Inferior parietal cortex (tissue), 1 donor: Measurements from ENCODE around the gene RHBDF2.

ENCODE experiments used
- DNase-seq: peaks from one replicate; pipeline ENCODE4 v3.0.0-alpha.2; 2016; ENCODE audit errors: extremely low spot score

The RHBDF2 gene

DNA sequence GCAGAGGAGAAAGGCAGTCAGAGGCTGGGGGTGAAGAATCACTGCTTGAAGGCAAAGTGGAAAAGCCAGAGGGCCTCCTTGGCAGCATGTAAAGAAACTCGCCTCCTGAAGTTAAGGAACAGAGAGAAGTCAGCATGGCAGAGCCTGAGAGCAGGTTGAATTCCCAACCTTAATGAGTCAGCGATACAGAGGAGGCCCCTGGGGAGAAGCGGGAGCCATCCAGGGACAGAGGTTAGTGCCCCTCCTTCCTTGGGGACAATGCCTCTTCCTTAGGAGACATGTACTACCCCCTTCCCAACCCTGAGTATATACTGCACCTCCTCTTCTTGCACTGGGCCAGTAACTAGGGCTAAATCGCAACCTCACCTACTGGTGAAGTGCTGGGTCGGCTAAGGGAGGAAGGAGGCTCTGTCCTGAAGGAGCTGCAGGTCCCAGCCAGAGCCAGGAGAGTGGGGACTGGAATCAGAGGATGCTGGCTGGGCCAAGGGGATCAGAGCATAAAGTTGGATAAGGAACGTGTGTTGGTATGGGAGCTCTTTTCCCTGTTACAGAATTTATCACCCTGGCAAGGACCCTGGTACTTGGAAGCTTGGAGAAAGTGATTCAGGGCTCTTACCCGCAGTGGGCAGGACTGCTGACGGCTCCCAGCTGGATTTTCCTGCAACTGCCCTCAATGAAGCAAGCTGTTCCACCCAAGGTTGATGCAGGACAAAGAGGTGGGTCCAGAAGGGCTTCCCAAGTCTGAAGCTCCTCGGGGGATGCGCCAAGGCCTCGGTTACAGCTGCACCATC is 39.3 kb downstream of the RHBDF2 start:
- DNase-seq: no peak

DNA sequence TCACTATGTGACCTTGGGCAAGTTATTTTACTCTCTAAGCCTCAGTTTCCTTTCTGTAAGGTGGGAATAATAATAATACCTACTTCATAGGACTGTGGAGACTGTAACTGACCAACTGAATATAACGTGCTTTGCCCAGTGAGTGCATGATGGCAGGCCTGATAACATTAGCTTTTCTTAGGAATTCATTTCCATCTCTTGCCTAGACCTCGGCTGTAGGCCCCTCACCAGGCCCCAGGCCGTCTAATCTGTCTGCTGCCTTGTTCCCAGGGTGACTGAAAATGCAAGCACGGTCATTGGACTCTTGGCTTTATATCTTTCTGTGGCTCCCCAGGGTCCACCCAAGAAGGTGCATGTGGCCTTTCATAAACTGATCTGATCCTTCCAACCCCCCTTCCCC is 41.5 kb downstream of the RHBDF2 start:
- no peak for DNase-seq

DNA sequence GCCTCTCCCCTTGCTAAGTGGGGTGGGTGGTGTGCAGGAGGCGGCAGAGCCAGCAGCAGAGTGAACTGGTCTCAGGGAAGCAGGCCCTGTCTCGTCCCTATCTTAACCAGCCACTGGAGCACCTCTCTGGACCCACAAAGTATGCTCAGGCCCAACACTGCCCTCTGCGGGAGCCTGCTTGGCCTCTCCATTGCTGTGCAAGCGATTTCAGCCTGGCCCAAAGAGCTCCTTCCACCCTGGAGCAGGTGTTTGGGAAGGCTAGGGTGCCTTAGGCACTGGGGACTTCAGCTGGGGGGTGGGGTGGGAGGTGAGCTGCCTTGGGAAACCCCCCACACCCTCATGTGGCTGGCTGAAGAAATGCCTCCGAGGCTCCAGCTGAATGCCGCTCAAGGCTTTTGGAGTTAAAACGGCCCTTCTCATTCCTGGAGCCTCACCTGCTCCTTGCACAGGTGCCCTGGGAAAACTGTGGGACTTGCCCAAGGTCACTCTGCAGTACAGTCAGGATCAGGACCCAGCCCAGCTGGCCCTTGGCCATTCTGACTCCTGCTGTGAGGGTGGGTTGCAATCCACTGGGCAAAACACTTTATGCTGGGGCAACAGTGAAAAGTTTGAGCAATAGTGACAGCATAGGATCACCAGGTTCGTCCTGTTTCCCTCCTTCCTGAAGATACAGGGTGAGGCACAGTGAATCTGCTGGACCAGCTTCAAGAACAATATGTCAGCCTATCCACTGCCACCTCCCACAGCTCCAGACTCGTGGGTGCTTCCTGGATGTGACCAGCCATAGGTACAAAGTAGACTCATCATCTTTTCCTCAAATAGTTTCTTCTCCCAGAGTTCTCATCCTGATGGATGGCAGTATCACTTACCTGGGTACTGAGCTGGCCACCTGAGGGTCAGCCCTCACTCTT is 42.4 kb downstream of the RHBDF2 start:
- DNase-seq: no peak

DNA sequence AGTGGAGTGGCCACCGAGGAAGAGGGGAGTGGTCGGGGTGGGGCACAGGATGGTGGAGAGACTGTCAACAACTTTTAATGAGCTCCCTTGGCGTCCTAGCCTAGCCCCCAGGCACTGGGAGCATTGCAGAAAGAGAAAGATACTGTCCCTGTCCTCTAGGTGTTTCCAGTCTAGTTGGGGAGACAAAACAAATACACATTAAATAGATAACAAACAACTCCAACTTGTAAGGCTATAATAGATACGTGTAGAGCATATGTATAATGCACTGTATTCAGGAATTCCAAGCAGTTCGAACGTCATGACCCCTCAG is 47.8 kb downstream of the RHBDF2 start:
- DNase-seq: no peak

DNA sequence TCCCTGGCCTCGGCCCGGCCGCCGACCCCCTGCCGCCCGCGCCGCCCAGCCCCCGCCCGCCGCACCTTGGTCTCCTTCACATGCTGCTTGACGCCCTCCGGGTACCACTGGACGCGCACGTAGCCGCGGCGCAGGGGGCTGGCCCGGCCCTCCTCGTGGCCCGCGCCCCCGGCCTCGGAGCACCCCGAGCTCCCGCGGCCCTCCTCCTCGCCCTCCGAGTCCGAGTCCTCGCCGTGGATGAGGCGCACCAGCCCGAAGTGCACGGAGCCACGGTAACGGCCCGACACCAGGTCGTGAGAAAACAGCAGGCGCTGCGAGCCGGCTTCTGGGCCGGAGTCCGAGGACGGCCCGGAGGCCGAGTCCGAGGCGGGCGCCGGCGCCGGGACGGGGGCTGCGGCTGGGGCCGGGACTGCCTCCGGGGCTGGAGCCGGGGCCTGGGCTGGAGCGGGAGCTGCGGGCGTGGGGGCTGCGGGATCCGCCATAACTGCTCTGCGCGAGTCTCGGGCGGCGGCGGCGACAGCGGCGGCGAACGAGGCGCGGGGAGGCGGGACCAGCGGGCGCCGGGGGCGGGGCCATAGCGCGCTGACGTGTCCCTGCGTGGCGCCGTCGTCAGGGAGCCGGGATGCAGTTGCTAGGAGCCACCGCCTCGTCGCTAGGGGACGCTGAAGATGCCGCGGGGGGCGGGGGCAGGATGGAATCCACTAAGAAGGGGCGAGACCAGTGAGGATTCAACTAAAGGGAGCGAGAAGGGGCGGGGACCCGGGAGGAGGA is 48.4 kb downstream of the RHBDF2 start, which contains the start of gene UBE2O:
UBE2O (minus strand) TSS at position 493 of the 771 bp plus-strand sequence; CDS start at position 482, 11 bp downstream.
- peak; percentile 82 for DNase-seq

DNA sequence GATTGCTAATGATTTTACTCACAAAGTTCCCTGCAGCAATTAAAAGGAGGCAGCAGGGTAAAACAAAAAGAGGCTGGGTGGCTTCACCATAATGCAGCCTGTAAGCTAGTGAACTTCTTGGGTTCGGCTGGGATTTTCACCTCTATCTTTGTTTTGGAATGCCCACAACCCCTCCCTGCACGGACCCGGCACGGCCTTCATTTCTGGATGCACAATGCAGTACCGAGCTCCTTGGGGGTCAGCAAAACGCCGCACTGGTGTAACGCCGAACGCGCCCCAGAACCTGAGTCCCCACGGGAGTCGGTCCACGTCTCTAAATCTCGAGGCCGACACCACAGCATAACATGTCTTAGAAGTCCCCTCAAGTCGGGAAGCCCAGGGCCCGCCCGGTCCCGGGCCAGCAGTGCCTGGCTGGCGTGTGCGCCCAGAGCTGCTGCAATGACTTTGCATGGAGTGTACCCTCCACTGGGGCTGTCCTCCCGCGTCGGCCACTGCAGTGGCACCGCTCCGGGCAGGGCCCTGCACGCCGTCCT is 49.0 kb downstream of the RHBDF2 start:
- DNase-seq: no peak

DNA sequence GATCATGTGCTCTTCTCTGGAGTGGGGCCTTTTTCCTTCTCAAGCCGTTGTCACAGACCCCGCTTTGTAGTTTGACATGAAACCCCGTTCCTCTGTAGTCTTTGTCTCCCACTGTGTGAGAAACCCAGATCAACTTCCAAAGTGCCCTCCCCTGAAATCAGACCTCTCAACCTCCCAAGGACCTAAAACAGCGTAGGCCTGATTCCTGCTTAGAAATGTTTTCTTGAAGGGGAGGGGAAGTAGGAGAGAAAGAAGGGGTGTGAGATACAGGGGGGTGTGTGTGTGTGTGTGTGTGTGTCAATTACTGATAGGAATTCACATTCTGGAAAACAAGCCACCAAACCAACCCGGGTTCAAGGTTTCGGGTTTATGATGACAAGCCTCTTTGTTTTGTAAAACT is 49.7 kb downstream of the RHBDF2 start:
- no peak for DNase-seq

DNA sequence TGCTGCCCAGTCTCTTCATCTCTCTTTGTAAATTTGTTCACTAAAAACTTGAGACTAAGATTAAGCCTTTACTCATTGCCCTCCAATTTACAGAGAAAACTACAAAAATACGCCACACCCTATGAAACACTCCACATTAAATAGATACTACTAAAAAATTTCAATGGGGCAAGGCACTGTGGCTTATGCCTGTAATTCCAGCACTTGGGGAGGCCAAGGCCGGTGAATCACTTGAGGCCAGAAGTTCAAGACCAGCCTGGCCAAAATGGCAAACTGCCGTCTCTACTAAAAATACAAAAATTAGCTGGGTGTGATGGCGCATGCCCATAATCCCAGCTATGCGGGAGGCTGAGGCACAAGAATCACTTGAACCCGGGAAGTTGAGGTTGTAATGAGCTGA is 52.1 kb downstream of the RHBDF2 start:
- DNase-seq: no peak

DNA sequence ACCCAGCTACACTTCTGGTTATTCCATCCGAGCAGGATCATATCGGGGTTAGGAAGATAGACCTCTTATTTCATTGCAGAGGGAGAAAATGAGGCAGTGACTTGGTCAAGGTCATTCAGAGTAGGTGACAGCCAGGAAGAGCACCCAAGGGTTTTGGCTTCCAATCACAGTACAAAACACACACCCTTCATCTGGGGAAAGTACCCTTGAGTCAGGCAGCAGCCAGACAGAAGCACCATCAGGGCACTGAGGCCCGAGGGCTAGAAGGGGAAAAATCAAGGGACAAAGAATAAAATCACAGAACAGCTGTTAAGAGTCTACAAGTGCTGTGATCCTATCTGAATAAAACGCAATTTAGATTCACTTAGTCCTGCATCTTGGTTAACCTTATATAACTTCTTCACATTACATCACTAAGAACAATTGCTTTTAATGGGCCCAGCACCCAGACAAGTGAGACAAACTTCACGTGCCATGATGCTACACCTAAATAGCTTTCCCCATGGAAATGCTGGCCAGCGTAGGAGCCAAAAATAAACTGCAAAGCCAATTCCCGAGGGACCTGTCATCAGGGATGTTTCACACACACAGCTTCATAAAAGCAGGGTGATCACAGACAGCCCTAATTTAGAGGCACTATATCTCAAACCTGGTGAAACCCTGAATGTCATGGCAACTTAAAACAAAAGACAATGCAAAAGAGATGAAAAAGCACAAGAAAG is 53.1 kb downstream of the RHBDF2 start:
- DNase-seq: no peak

DNA sequence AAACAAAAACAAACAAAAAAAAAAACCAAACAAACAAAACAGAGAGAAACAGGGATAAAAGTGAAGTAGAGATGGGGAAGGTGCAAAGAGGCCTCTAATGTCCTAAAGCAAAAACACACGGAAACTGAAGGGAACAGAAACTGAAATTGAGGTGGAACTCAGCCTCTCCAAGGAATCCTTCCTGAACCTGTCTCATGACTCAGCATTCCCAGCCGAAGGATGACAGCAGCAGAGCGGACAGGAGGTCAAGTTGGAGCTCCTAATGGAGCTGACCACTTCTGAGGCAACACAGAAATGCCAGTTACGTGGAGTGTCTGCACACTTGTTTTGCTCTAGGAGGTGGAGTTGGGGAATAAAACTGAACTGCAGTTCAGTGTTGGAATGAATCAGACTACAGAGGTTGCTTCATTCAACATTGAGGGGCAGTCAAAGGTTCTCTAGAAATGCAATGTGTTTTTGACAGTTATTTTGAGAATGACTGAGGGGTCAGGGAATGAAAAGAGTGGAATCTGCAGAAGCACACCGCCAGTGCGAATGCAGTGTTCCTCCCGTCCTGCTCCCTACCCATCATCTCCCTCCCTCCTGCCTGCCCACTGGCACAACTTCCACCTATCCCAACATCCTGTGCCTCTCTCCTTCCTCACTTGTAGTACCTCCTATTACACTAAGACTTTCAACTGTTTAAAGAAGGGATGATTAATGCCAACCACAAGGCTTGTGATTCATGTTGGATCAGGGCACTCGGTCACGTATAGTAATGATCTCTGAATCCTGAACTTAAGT is 54.6 kb downstream of the RHBDF2 start:
- DNase-seq: no peak

DNA sequence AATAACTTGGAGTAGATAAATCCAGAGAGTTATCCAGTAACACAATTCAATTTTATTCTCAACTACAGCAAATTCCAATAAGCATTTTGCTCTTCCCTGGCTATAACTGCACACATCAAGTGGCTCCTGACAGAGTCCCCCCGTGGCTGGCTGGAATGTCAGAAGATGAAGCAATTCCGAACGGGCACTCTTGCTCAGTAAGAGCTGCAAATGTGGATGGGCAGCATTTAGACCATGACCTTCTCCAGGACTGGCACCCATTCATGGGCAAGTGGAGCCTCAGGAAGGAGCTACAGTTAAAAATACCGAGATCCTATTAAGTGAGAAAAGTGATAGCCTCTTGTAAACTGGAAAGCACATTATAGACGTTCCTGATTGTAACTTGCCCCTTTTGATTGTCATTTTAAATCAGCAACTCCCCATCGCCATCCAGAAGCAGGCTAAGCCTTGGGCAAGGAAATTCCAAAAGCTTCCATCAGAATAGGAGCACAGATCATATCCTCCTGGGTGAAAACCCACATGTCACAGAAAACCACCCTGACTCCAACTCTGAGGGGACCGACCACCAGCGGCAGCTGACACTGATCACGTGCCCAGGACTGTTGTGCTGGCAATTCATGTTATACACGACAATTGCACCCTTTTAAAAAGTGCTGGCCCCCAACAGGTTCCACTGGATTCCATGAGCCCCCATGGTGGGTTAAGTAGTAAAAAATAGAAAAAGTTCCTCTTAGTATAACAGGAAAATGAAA is 55.4 kb downstream of the RHBDF2 start:
- DNase-seq: no peak

DNA sequence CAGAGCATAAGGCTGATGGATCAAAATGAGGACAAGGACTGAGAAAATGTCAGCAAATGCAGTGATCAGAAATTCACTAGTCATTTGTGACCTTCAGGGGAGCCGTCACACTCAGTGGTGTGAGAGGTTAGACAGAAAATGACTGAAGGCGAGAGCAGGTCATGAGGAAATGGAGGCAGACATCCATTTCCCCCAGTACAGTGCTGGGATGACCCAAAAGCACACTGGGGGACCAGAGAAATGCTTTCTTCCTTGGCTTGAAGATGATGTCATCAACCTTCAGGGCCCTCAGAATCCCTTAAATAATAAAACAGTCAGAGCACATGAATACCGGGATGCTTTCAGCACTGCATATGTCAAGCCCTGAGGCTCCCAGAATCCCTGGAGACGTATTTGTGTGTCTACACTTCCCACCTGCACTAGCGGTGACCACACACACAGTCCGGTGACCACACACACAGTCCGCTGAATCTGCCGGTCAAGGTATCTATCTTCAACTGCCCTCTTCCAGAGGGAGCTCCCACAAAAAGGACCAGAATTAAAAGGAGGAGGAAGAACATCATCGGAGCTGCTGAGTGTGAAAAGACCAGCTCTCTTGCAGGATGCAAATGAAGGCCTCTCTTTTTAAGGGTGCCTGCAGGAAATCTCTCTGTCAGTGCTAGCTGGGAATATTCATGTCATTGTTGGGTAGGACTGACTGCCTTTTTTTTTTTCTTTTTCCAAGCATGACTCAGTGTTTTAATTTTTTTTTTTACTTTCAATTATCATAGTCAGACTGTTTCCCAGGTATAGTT is 56.5 kb downstream of the RHBDF2 start:
- DNase-seq: no peak

DNA sequence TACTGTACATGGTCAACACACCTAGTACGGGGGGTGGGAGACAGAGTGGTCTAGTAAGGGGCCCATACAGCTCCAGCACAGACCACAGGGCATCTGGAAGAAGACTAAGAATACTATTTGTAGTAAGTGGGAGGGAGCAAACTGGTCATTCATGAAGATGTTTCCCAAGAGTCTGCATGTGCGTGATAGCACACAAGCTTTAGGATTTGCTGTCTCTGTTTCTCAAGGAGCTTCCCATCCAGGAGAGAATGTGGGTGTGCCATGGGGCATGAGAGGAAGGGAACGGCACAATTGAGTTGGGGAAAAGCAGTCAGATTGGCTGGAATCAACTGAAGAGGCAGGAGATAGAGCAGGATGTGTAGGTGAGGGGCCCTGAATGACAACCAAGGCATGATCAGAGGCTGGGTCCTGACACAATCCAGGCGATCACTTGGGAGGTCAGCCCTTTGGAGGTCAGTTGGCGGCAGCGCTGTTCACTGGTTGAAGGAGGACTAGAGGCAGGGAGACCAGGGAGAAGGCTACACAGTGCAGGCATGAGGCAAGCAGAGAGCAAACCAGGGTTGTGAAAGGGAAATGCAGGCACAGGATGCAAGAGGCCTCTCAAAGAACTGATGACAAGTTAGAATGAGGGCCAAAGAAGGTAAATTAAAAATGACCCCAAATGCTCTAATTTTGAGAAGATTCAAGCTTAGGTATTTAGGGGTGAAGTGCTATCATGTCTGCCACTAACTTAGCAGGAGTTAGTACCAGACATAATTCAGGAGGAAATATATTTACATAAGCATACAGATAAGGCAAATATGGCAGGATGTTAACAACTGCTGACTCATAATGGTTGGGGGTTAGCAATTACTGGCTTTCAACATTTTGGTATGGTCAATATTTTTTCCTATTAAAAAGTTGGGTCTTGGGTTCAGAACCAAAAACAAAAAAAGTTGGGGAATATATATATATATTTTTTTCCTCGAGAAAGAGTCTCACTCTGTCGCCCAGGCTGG is 58.6 kb downstream of the RHBDF2 start:
- DNase-seq: no peak

DNA sequence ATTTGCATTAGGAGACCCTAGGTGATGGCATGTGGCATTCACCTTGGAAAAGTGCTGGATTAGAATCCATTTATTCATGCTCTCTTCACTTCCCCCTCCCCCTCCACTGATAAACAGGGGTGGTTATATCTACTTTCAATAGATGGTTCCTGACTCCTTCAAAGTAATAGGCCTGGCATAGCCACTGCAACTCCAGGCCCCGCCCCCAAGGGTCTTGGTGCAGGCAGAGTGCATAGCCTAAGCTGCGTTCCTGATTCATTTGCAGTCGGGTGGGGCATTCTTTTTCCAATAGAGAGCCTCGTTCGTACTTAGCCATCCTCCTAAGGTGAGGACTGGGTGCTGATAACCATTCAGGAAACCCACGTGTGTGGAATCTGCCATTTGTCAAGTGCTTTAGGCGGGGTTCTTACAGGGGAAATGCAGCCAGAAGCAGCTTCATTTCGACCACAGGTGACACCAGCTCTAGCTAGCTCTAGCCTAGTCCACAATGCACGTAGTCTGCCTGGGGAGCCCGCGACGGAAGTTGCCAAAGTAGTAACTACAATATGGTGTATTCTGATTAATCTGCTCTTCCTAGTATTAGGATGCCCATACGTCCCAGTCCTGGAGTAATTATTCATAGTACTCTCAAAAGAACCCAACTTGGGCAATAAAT is 59.4 kb downstream of the RHBDF2 start:
- DNase-seq: no peak

DNA sequence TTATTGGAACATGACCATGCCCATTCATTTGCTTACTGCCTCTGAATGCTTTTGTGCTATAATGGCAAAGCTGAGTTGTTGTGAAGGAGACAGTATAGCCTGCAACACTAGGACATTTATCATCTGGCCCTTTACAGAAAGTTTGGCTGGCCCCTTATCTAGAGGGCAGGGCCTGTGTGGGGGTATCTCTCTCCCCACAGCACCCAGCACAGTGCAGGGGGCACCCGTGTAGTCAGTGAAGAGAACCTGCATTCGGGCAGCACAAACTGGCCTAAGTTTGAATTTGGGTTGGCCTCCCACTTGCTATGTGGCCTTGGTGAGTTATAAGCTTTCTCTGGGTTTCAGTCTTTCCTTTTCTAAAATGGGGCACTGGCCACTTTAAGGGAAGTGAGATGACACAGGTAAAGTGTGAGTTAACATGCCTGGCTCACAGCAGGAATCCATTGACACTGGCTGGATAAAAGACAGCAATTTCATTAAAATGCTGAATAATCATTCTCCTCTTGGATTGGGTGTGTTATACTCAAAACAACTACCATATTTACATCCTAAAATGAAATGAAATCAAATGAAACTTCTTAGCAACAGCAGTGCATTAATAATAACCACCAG is 60.4 kb downstream of the RHBDF2 start:
- no peak for DNase-seq

DNA sequence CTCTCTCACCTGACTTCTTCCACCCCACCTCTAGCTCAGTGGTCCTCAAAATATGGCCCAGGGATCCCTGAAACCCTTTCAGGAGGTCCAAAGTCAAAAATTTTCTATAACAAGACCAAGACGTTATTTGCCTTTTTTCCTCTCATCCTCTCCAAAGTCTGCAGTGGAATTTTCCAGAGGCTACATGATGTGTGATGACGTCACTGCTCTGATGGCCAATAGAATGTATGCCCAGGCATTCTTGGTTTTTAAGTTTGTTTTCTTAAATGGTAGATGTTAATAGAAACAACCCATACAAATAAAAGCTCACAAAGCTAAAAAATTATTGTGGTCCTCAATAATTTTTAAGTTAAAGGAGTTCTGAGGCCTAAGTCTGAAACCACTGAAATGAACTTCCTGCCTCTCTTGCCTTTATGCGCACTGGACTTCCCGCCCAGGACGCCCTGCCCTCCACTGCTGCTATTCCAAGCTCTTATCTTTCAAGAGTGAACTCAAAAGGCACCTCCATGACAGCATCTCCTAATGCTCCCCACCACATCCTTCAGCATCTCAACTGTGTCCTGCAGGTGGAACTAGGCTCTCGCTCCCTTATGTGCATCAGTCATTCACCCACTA is 61.8 kb downstream of the RHBDF2 start:
- no peak for DNase-seq
